CD4-positive, CD25-positive, alpha-beta regulatory T cell (primary cell): ENCODE results near the gene HOXD12. TPM values are rescaled to one million over a fixed set of nuclear protein-coding genes. Genes with fewer than 3 reads are reported as not detected.

Experiments
- ATAC-seq, 2 donors: fragments of 150-1000 bp; cut with Tn5 transposase; one replicate each; pipeline ENCODE4 v1.10.0; 2021; ENCODE audit warnings: low read depth in 2 of 2, moderate number of reproducible peaks in 2 of 2, moderate library complexity in 1 of 2
- DNase-seq, 3 donors: peaks; one replicate each; pipeline versions ENCODE4 v3.0.0 to v3.0.0-alpha.2; 2012 to 2022; ENCODE audit warnings: mixed read lengths in 1 of 3
- H3K27ac ChIP-seq: one replicate; pipeline ENCODE4 v1.7.0; 2013; ENCODE audit warnings: mild to moderate bottlenecking, low read length; ENCODE audit not compliant: insufficient read depth, poor library complexity, severe bottlenecking
- H3K27me3 ChIP-seq: one replicate; pipeline ENCODE4 v1.7.0; 2013; ENCODE audit warnings: low read length; ENCODE audit not compliant: control insufficient read depth, insufficient read depth
- H3K36me3 ChIP-seq: one replicate; pipeline ENCODE4 v1.7.0; 2013; ENCODE audit warnings: mild to moderate bottlenecking, low read length, moderate library complexity; ENCODE audit not compliant: control insufficient read depth, insufficient read depth
- H3K4me1 ChIP-seq: 2 replicates; pipeline ENCODE4 v1.7.0; 2013; ENCODE audit warnings: mild to moderate bottlenecking, low read length; ENCODE audit not compliant: insufficient read depth, control insufficient read depth, poor library complexity, severe bottlenecking
- H3K4me3 ChIP-seq: one replicate; pipeline ENCODE4 v1.7.0; 2013; ENCODE audit warnings: low read depth, mild to moderate bottlenecking, low read length, moderate library complexity
- H3K9me3 ChIP-seq, 2 experiments: 1 replicate in 1 of 2; 2 replicates in 1 of 2; pipeline ENCODE4 v1.7.0; 2013; ENCODE audit warnings: low read length in 2 of 2, mild to moderate bottlenecking in 1 of 2, moderate library complexity in 1 of 2; ENCODE audit not compliant: control insufficient read depth in 2 of 2
- H3K27ac Mint-ChIP-seq, 3 donors: one replicate each; pipeline ENCODE4 v1.8.0; 2020 to 2022; ENCODE audit warnings: mild to moderate bottlenecking in 3 of 3, mixed read lengths in 3 of 3, moderate library complexity in 2 of 3
- H3K27me3 Mint-ChIP-seq: one replicate; pipeline ENCODE4 v1.8.0; 2022; ENCODE audit warnings: mild to moderate bottlenecking, mixed read lengths
- H3K36me3 Mint-ChIP-seq: one replicate; pipeline ENCODE4 v1.8.0; 2020; ENCODE audit warnings: mixed read lengths
- H3K4me1 Mint-ChIP-seq, 4 donors: one replicate each; pipeline ENCODE4 v1.8.0; 2020 to 2022; ENCODE audit warnings: mixed read lengths in 4 of 4, mild to moderate bottlenecking in 1 of 4
- H3K4me3 Mint-ChIP-seq, 4 donors: one replicate each; pipeline ENCODE4 v1.8.0; 2020 to 2022; ENCODE audit warnings: mild to moderate bottlenecking in 4 of 4, mixed read lengths in 4 of 4, moderate library complexity in 3 of 4
- H3K9me3 Mint-ChIP-seq, 7 donors: one replicate each; pipeline ENCODE4 v1.8.0; 2020 to 2022; ENCODE audit warnings: mixed read lengths in 7 of 7, mild to moderate bottlenecking in 3 of 7, moderate library complexity in 2 of 7
- polyA plus RNA-seq, 4 donors: library from polyadenylated mRNA; unstranded; fragments of 300-500 nt; fragmentation: Illumina TruSeq; gene quantifications; one replicate each; pipeline ENCODE4 v1.2.3, GENCODE V29; 2021
- total RNA-seq: library from RNA; stranded (reverse); gene quantifications from one replicate; pipeline ENCODE4 v1.2.3, GENCODE V29; 2022

HOXD12 gene
- total and polyA plus RNA-seq, 5 donors from 2014 or later: not detected

DNA sequence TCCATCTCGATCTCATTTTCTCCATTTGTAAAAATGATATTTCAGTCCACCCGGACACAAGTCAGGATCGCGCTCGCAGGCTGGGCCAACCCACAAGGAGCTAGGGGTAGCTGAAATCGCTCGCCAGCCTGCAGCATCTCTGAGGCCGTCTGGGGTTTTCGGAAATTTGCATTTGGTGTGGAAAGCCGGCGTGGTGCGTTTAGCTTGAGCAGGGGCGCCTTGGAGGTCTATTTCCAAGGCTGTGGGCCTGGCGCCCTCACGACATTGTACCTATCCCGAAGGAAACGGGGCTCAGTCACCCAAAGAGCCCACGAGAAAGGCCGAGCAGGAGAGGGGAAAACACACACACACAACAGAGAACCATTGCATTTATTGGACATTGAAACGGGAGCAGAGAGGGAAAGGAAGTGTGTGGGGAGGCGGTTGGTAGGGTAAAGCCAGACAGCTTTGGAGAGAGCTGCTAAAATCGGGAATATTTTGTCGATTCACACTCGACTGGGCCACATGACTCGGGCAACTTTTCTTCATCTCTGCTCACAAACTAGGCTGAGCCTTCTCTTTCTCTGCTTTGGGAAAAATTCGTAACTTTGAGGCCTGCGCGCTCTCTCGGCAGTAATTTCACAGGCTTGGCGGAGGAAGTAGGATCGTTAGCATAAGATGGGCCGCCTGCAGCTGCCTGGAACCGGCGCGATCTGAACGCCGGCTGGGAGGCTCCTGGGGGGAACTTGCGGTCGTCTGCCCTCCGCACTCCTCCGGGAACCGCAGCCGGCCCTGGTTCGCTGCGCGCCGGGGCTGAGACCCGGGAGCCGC lies 28.8 kb downstream of the HOXD12 start:
- DNase-seq: no peak
- peaks cover 11 to 48% (median 28%) of the 10 kb centered on the region in 4 donors for H3K4me1 Mint-ChIP-seq
- peak overlapping the region in 3 of 4 donors; percentile 72 to 85 (median 74) for H3K4me3 Mint-ChIP-seq
- no peak overlapping the region for H3K27ac ChIP-seq
- H3K36me3 ChIP-seq: no peaks in the 10 kb centered on the region
- peaks cover 88% of the 10 kb centered on the region for H3K27me3 Mint-ChIP-seq
- H3K4me3 ChIP-seq: no peak overlapping the region
- H3K27ac Mint-ChIP-seq: peak overlapping the region in 2 of 3 donors; percentile 32 to 73
- H3K9me3 Mint-ChIP-seq: peaks cover 0 to 20% (median 2%) of the 10 kb centered on the region in 7 donors
- no peaks in the 10 kb centered on the region for H3K36me3 Mint-ChIP-seq
- peaks cover 57% of the 10 kb centered on the region for H3K27me3 ChIP-seq
- peaks cover 39% of the 10 kb centered on the region for H3K4me1 ChIP-seq
- H3K9me3 ChIP-seq: peaks cover 4 to 7% of the 10 kb centered on the region in 2 experiments
- ATAC-seq: no peak

GRCh38 chr2:176128982-176129796 lies 29.6 kb downstream of the HOXD12 start, which contains the start of gene HOXD8:
Gene HOXD8, plus strand, starts transcription at chr2:176129705. Its CDS starts 662 bp downstream, at chr2:176130367.
- H3K4me1 ChIP-seq: peaks cover 39% of the 10 kb centered on the region
- Mint-ChIP-seq H3K9me3 (peaks cover 0 to 23% (median 2%) of the 10 kb centered on the region in 7 donors), H3K4me1 (peaks cover 11 to 42% (median 24%) of the 10 kb centered on the region in 4 donors), H3K27me3 (peaks cover 88% of the 10 kb centered on the region), H3K4me3 (peak within 1 kb of the TSS; percentile 27 to 85 (median 75)), H3K27ac (peak within 1 kb of the TSS in 2 of 3 donors; percentile 32 to 73), H3K36me3 (no peaks in the 10 kb centered on the region)
- peaks cover 60% of the 10 kb centered on the region for H3K27me3 ChIP-seq
- H3K27ac ChIP-seq: no peak within 1 kb of the TSS
- peaks cover 4 to 15% of the 10 kb centered on the region in 2 experiments for H3K9me3 ChIP-seq
- DNase-seq (peak in 1 of 3 donors; percentile 36), ATAC-seq (no peak)
- no peaks in the 10 kb centered on the region for H3K36me3 ChIP-seq
- no peak within 1 kb of the TSS for H3K4me3 ChIP-seq

DNA sequence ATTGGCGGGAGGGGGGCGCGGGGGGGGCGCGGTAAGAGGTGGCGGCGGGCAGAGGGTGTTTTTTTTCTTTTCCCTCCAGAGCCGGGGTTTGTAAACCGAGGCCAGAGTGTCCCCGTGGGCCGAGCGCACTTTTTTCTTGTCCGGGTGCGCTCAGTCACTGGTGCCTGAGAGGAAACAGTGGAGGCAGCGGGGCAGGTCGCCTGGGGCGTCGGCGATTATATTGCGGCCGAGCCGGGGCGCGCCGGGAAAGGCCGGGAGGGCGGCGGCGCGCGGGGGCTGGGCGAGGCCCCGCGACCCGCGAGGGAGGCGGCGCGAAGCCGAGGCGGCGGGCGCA lies 30.2 kb downstream of the HOXD12 start:
- Histone ChIP-seq H3K27ac (no peak overlapping the region), H3K4me1 (peaks cover 39% of the 10 kb centered on the region), H3K36me3 (no peaks in the 10 kb centered on the region), H3K9me3 (peaks cover 6 to 16% of the 10 kb centered on the region in 2 experiments), H3K4me3 (no peak overlapping the region), H3K27me3 (peaks cover 62% of the 10 kb centered on the region)
- H3K4me3 Mint-ChIP-seq: peak overlapping the region in 2 of 4 donors; percentile 33 to 71
- peaks cover 88% of the 10 kb centered on the region for H3K27me3 Mint-ChIP-seq
- DNase-seq (no peak), ATAC-seq (peak in 1 of 2 donors; percentile 13)
- no peak overlapping the region for H3K27ac Mint-ChIP-seq
- peaks cover 11 to 42% (median 24%) of the 10 kb centered on the region in 4 donors for H3K4me1 Mint-ChIP-seq
- H3K36me3 Mint-ChIP-seq: no peaks in the 10 kb centered on the region
- H3K9me3 Mint-ChIP-seq: peaks cover 0 to 23% (median 2%) of the 10 kb centered on the region in 7 donors

GRCh38 chr2:176130147-176130956 lies 30.8 kb downstream of the HOXD12 start:
- peak overlapping the region in 1 of 3 donors; percentile 18 for H3K27ac Mint-ChIP-seq
- peak in 1 of 2 donors; percentile 23 for ATAC-seq

GRCh38 chr2:176130957-176131847 lies 31.6 kb downstream of the HOXD12 start:
- DNase-seq (no peak), ATAC-seq (no peak)
- Histone ChIP-seq H3K4me1 (peaks cover 44% of the 10 kb centered on the region), H3K9me3 (peaks cover 6 to 21% of the 10 kb centered on the region in 2 experiments), H3K36me3 (no peaks in the 10 kb centered on the region), H3K4me3 (peak overlapping the region; percentile 30), H3K27ac (no peak overlapping the region), H3K27me3 (peaks cover 64% of the 10 kb centered on the region)
- Mint-ChIP-seq H3K4me1 (peaks cover 11 to 52% (median 29%) of the 10 kb centered on the region in 4 donors), H3K4me3 (peak overlapping the region; percentile 69 to 84 (median 75)), H3K9me3 (peaks cover 0 to 21% (median 2%) of the 10 kb centered on the region in 7 donors), H3K27me3 (peaks cover 88% of the 10 kb centered on the region), H3K27ac (peak overlapping the region in 2 of 3 donors; percentile 18 to 83), H3K36me3 (no peaks in the 10 kb centered on the region)

More at GRCh38 chr2:176130147-176130956, 30.8 kb downstream of the HOXD12 start:
- Histone ChIP-seq H3K9me3 (peaks cover 6 to 16% of the 10 kb centered on the region in 2 experiments), H3K27me3 (peaks cover 64% of the 10 kb centered on the region), H3K4me3 (peak overlapping the region; percentile 30), H3K27ac (no peak overlapping the region), H3K4me1 (peaks cover 39% of the 10 kb centered on the region), H3K36me3 (no peaks in the 10 kb centered on the region)
- Mint-ChIP-seq H3K9me3 (peaks cover 0 to 23% (median 2%) of the 10 kb centered on the region in 7 donors), H3K36me3 (no peaks in the 10 kb centered on the region), H3K4me3 (peak overlapping the region; percentile 69 to 84 (median 75)), H3K27me3 (peaks cover 88% of the 10 kb centered on the region), H3K4me1 (peaks cover 11 to 43% (median 25%) of the 10 kb centered on the region in 4 donors)
- peak in 1 of 3 donors; percentile 10 for DNase-seq

DNA sequence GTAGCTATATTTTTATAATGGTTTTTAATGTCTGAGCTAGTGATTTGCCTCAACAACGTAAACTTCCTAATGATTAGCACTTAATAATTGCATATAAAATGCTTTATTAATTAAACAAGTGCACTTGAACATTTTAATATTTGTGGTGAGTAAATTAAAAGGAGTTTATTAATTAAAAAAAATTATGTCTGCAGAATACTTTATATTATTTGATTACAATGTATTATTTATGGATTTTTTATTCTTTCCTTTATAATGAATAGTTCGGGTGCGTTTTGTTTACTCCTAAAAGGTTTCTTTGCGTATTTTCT lies 32.2 kb downstream of the HOXD12 start:
- DNase-seq (no peak), ATAC-seq (no peak)
- Mint-ChIP-seq H3K27ac (peak overlapping the region in 1 of 3 donors; percentile 23), H3K9me3 (peaks cover 0 to 22% (median 2%) of the 10 kb centered on the region in 7 donors), H3K27me3 (peaks cover 85% of the 10 kb centered on the region), H3K4me1 (peaks cover 10 to 54% (median 28%) of the 10 kb centered on the region in 4 donors), H3K36me3 (no peaks in the 10 kb centered on the region), H3K4me3 (peak overlapping the region in 3 of 4 donors; percentile 69 to 89 (median 83))
- Histone ChIP-seq H3K4me1 (peaks cover 50% of the 10 kb centered on the region), H3K4me3 (peak overlapping the region; percentile 60), H3K27me3 (peaks cover 59% of the 10 kb centered on the region), H3K27ac (no peak overlapping the region), H3K36me3 (no peaks in the 10 kb centered on the region), H3K9me3 (peaks cover 6 to 21% of the 10 kb centered on the region in 2 experiments)
